Psoas muscle (tissue), 8 donors: ENCODE results near the gene PALD1. TPM values are rescaled to one million over a fixed set of nuclear protein-coding genes. Genes with fewer than 3 reads are reported as not detected.

Experiments
- ATAC-seq, 4 donors: fragments of 200-7000 bp; cut with Tn5 transposase; one replicate each; pipeline ENCODE4 v1.9.1; 2020; ENCODE audit warnings: moderate library complexity in 3 of 4, mild to moderate bottlenecking in 2 of 4
- DNase-seq, 2 donors: peaks; one replicate each; pipeline ENCODE4 v3.0.0-alpha.2; 2020
- H3K27ac ChIP-seq: fragments of 200-600 bp; one replicate; pipeline ENCODE4 v1.8.0; 2022
- H3K27me3 ChIP-seq, 3 donors: fragments of 200-600 bp in 1 of 3; one replicate each; pipeline versions ENCODE4 v1.6.1 to v1.8.0; 2013 to 2022; ENCODE audit warnings: low read length in 2 of 3, mild to moderate bottlenecking in 2 of 3, moderate library complexity in 1 of 3; ENCODE audit not compliant: insufficient read depth in 3 of 3
- H3K36me3 ChIP-seq, 2 donors: fragments of 200-600 bp in 1 of 2; one replicate each; pipeline versions ENCODE4 v1.6.1 to v1.8.0; 2013 to 2022; ENCODE audit warnings: low read depth in 1 of 2, mild to moderate bottlenecking in 1 of 2, moderate library complexity in 1 of 2; ENCODE audit not compliant: insufficient read depth in 1 of 2
- H3K4me1 ChIP-seq: fragments of 200-600 bp; one replicate; pipeline ENCODE4 v1.8.0; 2022
- H3K4me3 ChIP-seq: fragments of 200-600 bp; one replicate; pipeline ENCODE4 v1.8.0; 2022; ENCODE audit warnings: mild to moderate bottlenecking
- H3K9me3 ChIP-seq: fragments of 200-600 bp; one replicate; pipeline ENCODE4 v1.8.0; 2022
- CTCF ChIP-seq: fragments of 200-600 bp; IDR thresholded peaks from one replicate; pipeline ENCODE4 v1.8.0; 2022; ENCODE audit warnings: antibody characterized with exemption
- WGBS, 3 donors: extraction: QIAGEN DNeasy Blood & Tissue Kit; methylation state at CpG; one replicate each; pipeline versions ENCODE4 v1.1.6 to v1.1.7; 2013; 5-methylcytosine and 5-hydroxymethylcytosine counted together
- intact Hi-C, 2 donors: fragments of 100-400 bp; cut with DNase I; formaldehyde crosslinking; loops; one replicate each; pipeline versions ENCODE4 v1.11.0 to v1.14.2; 2022
- polyA plus RNA-seq, 3 donors: library from polyadenylated mRNA; stranded (reverse); fragments of 200-250 nt; gene quantifications; one replicate each; pipeline ENCODE4 v1.2.3, GENCODE V29; 2013
- total RNA-seq, 4 donors: library from RNA; stranded (reverse); fragmentation: NEBNext Ultra II Directional in 2 of 4; extraction: Animal tissue kit (Norgen Biotek cat#: 25700) in 2 of 4; gene quantifications; one replicate each; pipeline versions ENCODE4 v1.2.1 to v1.2.4, GENCODE V29; 2021 to 2023
- donor health status: healthy with polysubstance abuse.
- donor health status: DM: no; HTN: no; CAD: no; lungs with moderate emphysema.
- donor health status: Bipolar disorder and iron deficiency.
- donor health status: healthy.
- donor health status: DM: yes; HTN: yes; CAD: no.
- donor health status: DM: no; HTN: no; CAD: no.
- donor health status: DM: no; HTN: no; CAD: no.
- donor health status: DM: yes; HTN: yes; CAD: no.

The PALD1 gene
- total and polyA plus RNA-seq, 7 donors, result 1.0 to 4.0 (median 2.8) TPM

GRCh38 chr10:70602665-70603448, 124.3 kb downstream of the PALD1 start, which contains the start of gene PRF1:
Gene PRF1, minus strand, starts transcription at chr10:70602741. Its CDS starts 1,839 bp downstream, at chr10:70600902.
- no peaks in the 10 kb centered on the region for H3K9me3 ChIP-seq
- no peak within 1 kb of the TSS for H3K4me3 ChIP-seq
- WGBS, 3 donors, result 92 to 96% (median 94%) methylated on average over 21 of the region's 21 CpGs
- ATAC-seq (peak in 1 of 4 donors; percentile 33), DNase-seq (peak in 1 of 2 donors; percentile 66)
- H3K4me1 ChIP-seq, result no peaks in the 10 kb centered on the region
- H3K27ac ChIP-seq, result no peak within 1 kb of the TSS
- TF ChIP-seq CTCF, result no peak
- H3K36me3 ChIP-seq, result no peaks in the 10 kb centered on the region
- no peaks in the 10 kb centered on the region for H3K27me3 ChIP-seq
- intact Hi-C loops, result no loop called here

- no peak for TF ChIP-seq CTCF
- 72 to 73% (median 73%) methylated on average over 7 of the region's 7 CpGs for WGBS, 3 donors
- Histone ChIP-seq H3K27me3 (no peaks in the 10 kb centered on the region), H3K4me1 (no peaks in the 10 kb centered on the region), H3K4me3 (no peak overlapping the region), H3K36me3 (no peaks in the 10 kb centered on the region), H3K9me3 (no peaks in the 10 kb centered on the region), H3K27ac (no peak overlapping the region)
- intact Hi-C loops, result no loop called here
- DNase-seq (no peak), ATAC-seq (no peak)
Observed at GRCh38 chr10:70603449-70603801, 124.9 kb downstream of the PALD1 start.

GRCh38 chr10:70604106-70604505, 125.5 kb downstream of the PALD1 start:
- intact Hi-C loops, result no loop called here
- Histone ChIP-seq H3K27me3 (no peaks in the 10 kb centered on the region), H3K4me3 (no peak overlapping the region), H3K9me3 (no peaks in the 10 kb centered on the region), H3K36me3 (no peaks in the 10 kb centered on the region), H3K4me1 (no peaks in the 10 kb centered on the region), H3K27ac (no peak overlapping the region)
- no peak for TF ChIP-seq CTCF
- 75 to 78% (median 76%) methylated on average over 4 of the region's 4 CpGs for WGBS, 3 donors
- DNase-seq (no peak), ATAC-seq (no peak)

GRCh38 chr10:70605161-70605560, 126.6 kb downstream of the PALD1 start:
- Histone ChIP-seq H3K4me1 (no peaks in the 10 kb centered on the region), H3K9me3 (no peaks in the 10 kb centered on the region), H3K36me3 (no peaks in the 10 kb centered on the region), H3K4me3 (no peak overlapping the region), H3K27ac (no peak overlapping the region), H3K27me3 (no peaks in the 10 kb centered on the region)
- TF ChIP-seq CTCF, result no peak
- intact Hi-C loops, result no loop called here
- WGBS, 3 donors, result 64 to 73% (median 65%) methylated on average over 2 of the region's 2 CpGs
- DNase-seq (no peak), ATAC-seq (no peak)

GRCh38 chr10:70607936-70608335, 129.4 kb downstream of the PALD1 start:
- no peaks in the 10 kb centered on the region for H3K9me3 ChIP-seq
- DNase-seq (no peak), ATAC-seq (no peak)
- no peak for TF ChIP-seq CTCF
- intact Hi-C loops, result no loop called here
- H3K27ac ChIP-seq, result no peak overlapping the region
- H3K27me3 ChIP-seq, result no peaks in the 10 kb centered on the region
- WGBS, 3 donors, result 92 to 97% (median 93%) methylated on average over 4 of the region's 4 CpGs
- no peaks in the 10 kb centered on the region for H3K36me3 ChIP-seq
- no peaks in the 10 kb centered on the region for H3K4me1 ChIP-seq
- no peak overlapping the region for H3K4me3 ChIP-seq
